ENCODE results near the gene SEC24D. TPM values are rescaled to one million over a fixed set of nuclear protein-coding genes. Genes with fewer than 3 reads are reported as not detected.

The SEC24D gene
- total RNA-seq, 6 experiments from 2014 or later = 164 to 198 (median 183) TPM

DNA sequence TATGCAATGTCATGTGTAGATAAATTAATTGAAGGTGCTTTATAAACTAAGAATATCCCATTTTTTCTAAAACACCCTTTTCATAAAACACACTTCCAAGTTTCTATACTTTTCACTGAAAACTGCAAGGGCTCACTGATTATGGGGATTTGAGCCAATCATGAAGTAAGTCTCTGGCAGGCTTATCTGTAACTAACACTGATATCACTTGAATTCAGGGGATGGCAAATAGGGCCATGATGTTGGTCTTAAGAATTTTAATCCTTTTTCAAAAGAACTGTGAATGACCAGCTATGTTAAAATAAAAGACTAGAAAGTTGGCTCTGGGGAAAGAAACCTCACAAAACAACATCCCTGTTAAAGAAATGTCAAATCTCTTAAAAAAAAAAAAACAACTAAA lies 13.0 kb upstream of the SEC24D start:
- no peaks in the 10 kb centered on the region for H3K9me3 Mint-ChIP-seq

DNA sequence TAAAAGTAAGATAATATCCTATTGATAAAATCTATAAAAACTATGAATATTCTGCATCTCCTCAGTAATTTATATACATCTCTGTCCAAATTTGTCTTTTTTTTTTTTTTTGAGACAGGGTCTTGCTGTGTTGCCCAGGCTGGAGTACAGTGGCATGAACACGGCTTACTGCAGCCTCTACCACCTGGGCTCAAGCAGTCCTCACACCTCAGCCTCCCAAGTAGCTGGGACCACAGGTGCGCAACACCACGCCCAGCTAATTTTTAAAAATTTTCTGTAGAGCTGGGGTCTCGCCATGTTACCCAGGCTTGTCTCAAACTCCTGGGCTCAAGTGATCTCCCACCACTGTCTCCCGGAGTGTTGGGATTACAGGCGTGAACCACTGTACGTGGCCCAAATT lies 12.3 kb upstream of the SEC24D start:
- Mint-ChIP-seq H3K27ac (no peak overlapping the region), H3K4me1 (ENCODE audit: low read depth) (peaks cover 19% of the 10 kb centered on the region), H3K9me3 (no peaks in the 10 kb centered on the region), H3K4me3 (no peak overlapping the region), H3K36me3 (ENCODE audit: low read depth) (peaks cover 4% of the 10 kb centered on the region; the same call in 1 of the 2 replicates), H3K27me3 (ENCODE audit: insufficient read depth) (no peaks in the 10 kb centered on the region)
- TF ChIP-seq, protein P1, sequence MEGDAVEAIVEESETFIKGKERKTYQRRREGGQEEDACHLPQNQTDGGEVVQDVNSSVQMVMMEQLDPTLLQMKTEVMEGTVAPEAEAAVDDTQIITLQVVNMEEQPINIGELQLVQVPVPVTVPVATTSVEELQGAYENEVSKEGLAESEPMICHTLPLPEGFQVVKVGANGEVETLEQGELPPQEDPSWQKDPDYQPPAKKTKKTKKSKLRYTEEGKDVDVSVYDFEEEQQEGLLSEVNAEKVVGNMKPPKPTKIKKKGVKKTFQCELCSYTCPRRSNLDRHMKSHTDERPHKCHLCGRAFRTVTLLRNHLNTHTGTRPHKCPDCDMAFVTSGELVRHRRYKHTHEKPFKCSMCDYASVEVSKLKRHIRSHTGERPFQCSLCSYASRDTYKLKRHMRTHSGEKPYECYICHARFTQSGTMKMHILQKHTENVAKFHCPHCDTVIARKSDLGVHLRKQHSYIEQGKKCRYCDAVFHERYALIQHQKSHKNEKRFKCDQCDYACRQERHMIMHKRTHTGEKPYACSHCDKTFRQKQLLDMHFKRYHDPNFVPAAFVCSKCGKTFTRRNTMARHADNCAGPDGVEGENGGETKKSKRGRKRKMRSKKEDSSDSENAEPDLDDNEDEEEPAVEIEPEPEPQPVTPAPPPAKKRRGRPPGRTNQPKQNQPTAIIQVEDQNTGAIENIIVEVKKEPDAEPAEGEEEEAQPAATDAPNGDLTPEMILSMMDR (IDR thresholded peaks at IDR 0.05) = no peak
- DNase-seq = no peak

More for the DNA sequence above, 13.0 kb upstream of the SEC24D start:
- Mint-ChIP-seq H3K27me3 (ENCODE audit: insufficient read depth) (no peaks in the 10 kb centered on the region), H3K27ac (no peak overlapping the region), H3K4me3 (no peak overlapping the region), H3K4me1 (ENCODE audit: low read depth) (peaks cover 15% of the 10 kb centered on the region), H3K36me3 (ENCODE audit: low read depth) (no peaks in the 10 kb centered on the region)
- no peak for DNase-seq
- TF ChIP-seq, protein P1 (IDR thresholded peaks at IDR 0.05) = no peak

DNA sequence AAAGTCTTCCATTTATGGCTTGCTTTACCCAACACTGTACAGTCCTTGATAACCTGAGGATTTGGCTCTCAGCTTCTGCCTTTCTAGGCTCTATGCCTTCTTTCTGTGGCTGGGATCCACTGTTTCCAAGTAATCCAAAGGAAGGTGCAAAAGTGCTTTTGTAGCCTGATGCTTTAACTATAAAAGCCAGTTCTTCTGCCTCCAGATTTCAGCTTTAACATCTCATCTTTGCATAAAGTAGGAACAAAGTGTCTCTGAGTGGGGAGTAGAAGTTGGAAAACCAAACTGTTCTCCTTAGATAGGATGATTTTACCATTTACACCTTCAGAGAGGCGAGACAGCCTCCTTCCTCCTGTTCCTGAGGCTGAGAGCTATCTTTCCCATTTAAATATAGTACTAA lies 11.1 kb upstream of the SEC24D start:
- no peaks in the 10 kb centered on the region for H3K27me3 Mint-ChIP-seq (ENCODE audit: insufficient read depth)
- H3K4me3 Mint-ChIP-seq = no peak overlapping the region
- peaks cover 31% of the 10 kb centered on the region for H3K4me1 Mint-ChIP-seq (ENCODE audit: low read depth)
- H3K27ac Mint-ChIP-seq = no peak overlapping the region
- no peak for DNase-seq
- TF ChIP-seq, protein P1 (IDR thresholded peaks at IDR 0.05) = no peak
- no peaks in the 10 kb centered on the region for H3K9me3 Mint-ChIP-seq
- peaks cover 5% of the 10 kb centered on the region; the same call in 1 of the 2 replicates for H3K36me3 Mint-ChIP-seq (ENCODE audit: low read depth)

DNA sequence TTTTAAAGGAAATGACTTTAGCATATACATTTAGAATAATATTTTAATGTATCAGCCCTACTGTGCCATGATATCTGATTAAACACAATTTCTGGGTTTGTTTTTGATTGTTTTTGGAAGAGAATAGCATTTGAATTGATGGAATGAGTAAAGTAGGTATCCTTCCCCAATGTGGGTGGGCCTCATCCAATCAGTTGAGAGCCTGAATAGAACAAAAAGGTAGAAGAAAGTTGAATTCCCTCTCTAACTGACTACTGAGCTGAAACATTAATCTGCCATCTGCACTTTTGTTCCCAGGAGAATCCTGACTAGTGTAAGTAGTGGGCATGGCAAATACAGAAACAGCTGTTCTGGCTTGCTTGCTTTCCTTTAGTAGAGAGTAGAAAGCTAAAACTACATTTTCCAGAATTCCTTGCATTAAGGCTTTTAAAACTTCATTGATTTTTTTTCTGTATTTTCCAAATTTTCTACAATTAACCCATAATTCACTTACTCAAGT lies 9.7 kb upstream of the SEC24D start:
- TF ChIP-seq, protein P1 (IDR thresholded peaks at IDR 0.05) = no peak
- DNase-seq = no peak
- no peak overlapping the region for H3K4me3 Mint-ChIP-seq

DNA sequence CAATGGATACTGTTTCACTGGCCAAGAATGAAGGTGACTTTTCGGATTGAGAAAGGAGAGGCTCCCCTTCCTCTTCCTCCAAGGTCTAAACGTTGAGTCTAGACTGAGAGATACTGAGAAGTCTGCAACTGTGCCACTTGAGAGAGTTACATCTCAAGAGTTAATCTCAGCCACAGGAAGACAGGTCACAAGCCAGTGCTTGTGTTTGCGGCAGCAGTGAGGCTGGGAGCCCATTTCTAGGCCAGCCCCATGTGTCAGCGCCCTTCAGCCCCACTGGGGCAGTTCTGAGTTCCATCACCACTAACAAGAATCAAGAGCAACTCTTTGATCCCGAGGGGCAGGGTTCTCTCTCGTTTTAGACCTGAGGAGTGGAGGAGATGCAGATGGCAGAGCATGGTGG lies 7.3 kb upstream of the SEC24D start:
- TF ChIP-seq, protein P1 (IDR thresholded peaks at IDR 0.05) = no peak
- DNase-seq = no peak
- no peaks in the 10 kb centered on the region for H3K27me3 Mint-ChIP-seq (ENCODE audit: insufficient read depth)
- no peak overlapping the region for H3K4me3 Mint-ChIP-seq
- H3K4me1 Mint-ChIP-seq (ENCODE audit: low read depth) = peaks cover 26% of the 10 kb centered on the region
- no peaks in the 10 kb centered on the region for H3K9me3 Mint-ChIP-seq
- peaks cover 5% of the 10 kb centered on the region; the same call in 1 of the 2 replicates for H3K36me3 Mint-ChIP-seq (ENCODE audit: low read depth)
- H3K27ac Mint-ChIP-seq = no peak overlapping the region

More for the DNA sequence above, 9.7 kb upstream of the SEC24D start:
- H3K4me1 Mint-ChIP-seq (ENCODE audit: low read depth) = peaks cover 35% of the 10 kb centered on the region
- H3K27me3 Mint-ChIP-seq (ENCODE audit: insufficient read depth) = no peaks in the 10 kb centered on the region
- H3K36me3 Mint-ChIP-seq (ENCODE audit: low read depth) = peaks cover 5% of the 10 kb centered on the region; the same call in 1 of the 2 replicates
- H3K9me3 Mint-ChIP-seq = no peaks in the 10 kb centered on the region
- no peak overlapping the region for H3K27ac Mint-ChIP-seq
